Testis (tissue), 3 donors: ENCODE results near the gene ANKRD44. TPM values are rescaled to one million over a fixed set of nuclear protein-coding genes. Genes with fewer than 3 reads are reported as not detected.

Source experiments
- DNase-seq: peaks from one replicate; pipeline ENCODE4 v3.0.0-alpha.2; 2019
- H3K27ac ChIP-seq, 2 donors: fragments of 200-600 bp; sonication (generic); one replicate each; pipeline ENCODE4 v1.5.1; 2019
- H3K27me3 ChIP-seq: fragments of 200-600 bp; sonication (generic); one replicate; pipeline ENCODE4 v1.5.1; 2019
- H3K36me3 ChIP-seq: fragments of 200-600 bp; sonication (generic); one replicate; pipeline ENCODE4 v1.5.1; 2017; ENCODE audit warnings: low read depth; ENCODE audit errors: missing control alignments
- H3K4me1 ChIP-seq: fragments of 200-600 bp; sonication (generic); one replicate; pipeline ENCODE4 v1.5.1; 2019
- H3K4me3 ChIP-seq, 2 donors: fragments of 200-600 bp; sonication (generic); one replicate each; pipeline ENCODE4 v1.5.1; 2017 to 2019
- H3K9me3 ChIP-seq: fragments of 200-600 bp; sonication (generic); one replicate; pipeline ENCODE4 v1.5.1; 2017
- POLR2A ChIP-seq: fragments of 450-650 bp; IDR thresholded peaks from one replicate; pipeline ENCODE4 v1.6.1; 2017; ENCODE audit warnings: antibody characterized with exemption, mild to moderate bottlenecking, moderate library complexity
- WGBS, 2 donors: methylation state at CpG; one replicate each; pipeline ENCODE4 v1.1.5; 2018; 5-methylcytosine and 5-hydroxymethylcytosine counted together
- intact Hi-C: fragments of 100-400 bp; cut with DNase I; formaldehyde crosslinking; loops from one replicate; pipeline ENCODE4 v1.15.1; 2023; ENCODE audit warnings: low total_unique reads
- polyA plus RNA-seq: library from polyadenylated mRNA; stranded (reverse); fragments of 350-450 nt; fragmentation: Illumina TruSeq; extraction: RNeasy Lipid Tissue Mini Kit (QIAGEN cat#74804); gene quantifications from one replicate; pipeline ENCODE4 v1.2.3, GENCODE V29; 2014; ENCODE audit warnings: low read depth, low replicate concordance; ENCODE audit not compliant: insufficient read depth
- total RNA-seq, 2 donors: library from RNA; depleted of rRNA; stranded (reverse); fragments of >200 nt; gene quantifications; one replicate each; pipeline ENCODE4 v1.2.3, GENCODE V29; 2016
- TF ChIP-seq, protein P1 (sequence below), 3 experiments: fragments of 450-650 bp in 2 of 3; fragments of 200-600 bp in 1 of 3; sonication (generic) in 1 of 3; IDR thresholded peaks; one replicate each; pipeline ENCODE4 v1.5.1; 2016 to 2019; ENCODE audit warnings: antibody characterized with exemption in 3 of 3, mild to moderate bottlenecking in 2 of 3, moderate library complexity in 1 of 3

The ANKRD44 gene
- total and polyA plus RNA-seq, 3 donors from 2014 or later = 11.2 to 14.5 (median 11.5) TPM

DNA sequence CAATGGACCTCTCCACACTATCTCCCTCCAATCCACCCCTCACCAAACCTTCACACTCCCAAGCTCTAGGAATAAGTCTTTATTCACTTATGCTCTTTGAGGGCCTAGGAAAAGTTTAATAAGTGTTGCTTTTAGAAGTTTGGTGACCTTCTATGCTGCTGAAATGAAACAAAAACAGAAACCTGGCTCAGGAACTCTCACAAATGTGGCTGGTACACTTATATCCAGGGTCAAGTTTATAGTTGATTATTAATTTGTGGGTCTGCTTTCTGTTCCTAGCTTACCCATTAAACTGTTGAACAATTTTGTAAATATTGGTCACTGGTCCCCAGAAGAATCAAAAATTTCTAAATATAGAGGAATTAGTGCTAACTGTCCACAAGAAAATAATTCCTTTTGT is 14.2 kb upstream of the ANKRD44 start:
- Histone ChIP-seq H3K27me3 (no peaks in the 10 kb centered on the region), H3K36me3 (no peaks in the 10 kb centered on the region), H3K9me3 (no peaks in the 10 kb centered on the region), H3K27ac (no peak overlapping the region), H3K4me3 (no peak overlapping the region), H3K4me1 (no peaks in the 10 kb centered on the region)
- DNase-seq = no peak
- TF ChIP-seq, protein P1, sequence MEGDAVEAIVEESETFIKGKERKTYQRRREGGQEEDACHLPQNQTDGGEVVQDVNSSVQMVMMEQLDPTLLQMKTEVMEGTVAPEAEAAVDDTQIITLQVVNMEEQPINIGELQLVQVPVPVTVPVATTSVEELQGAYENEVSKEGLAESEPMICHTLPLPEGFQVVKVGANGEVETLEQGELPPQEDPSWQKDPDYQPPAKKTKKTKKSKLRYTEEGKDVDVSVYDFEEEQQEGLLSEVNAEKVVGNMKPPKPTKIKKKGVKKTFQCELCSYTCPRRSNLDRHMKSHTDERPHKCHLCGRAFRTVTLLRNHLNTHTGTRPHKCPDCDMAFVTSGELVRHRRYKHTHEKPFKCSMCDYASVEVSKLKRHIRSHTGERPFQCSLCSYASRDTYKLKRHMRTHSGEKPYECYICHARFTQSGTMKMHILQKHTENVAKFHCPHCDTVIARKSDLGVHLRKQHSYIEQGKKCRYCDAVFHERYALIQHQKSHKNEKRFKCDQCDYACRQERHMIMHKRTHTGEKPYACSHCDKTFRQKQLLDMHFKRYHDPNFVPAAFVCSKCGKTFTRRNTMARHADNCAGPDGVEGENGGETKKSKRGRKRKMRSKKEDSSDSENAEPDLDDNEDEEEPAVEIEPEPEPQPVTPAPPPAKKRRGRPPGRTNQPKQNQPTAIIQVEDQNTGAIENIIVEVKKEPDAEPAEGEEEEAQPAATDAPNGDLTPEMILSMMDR (IDR thresholded peaks at IDR 0.05) = no peak
- TF ChIP-seq POLR2A = no peak
- intact Hi-C loops = no loop called here

DNA sequence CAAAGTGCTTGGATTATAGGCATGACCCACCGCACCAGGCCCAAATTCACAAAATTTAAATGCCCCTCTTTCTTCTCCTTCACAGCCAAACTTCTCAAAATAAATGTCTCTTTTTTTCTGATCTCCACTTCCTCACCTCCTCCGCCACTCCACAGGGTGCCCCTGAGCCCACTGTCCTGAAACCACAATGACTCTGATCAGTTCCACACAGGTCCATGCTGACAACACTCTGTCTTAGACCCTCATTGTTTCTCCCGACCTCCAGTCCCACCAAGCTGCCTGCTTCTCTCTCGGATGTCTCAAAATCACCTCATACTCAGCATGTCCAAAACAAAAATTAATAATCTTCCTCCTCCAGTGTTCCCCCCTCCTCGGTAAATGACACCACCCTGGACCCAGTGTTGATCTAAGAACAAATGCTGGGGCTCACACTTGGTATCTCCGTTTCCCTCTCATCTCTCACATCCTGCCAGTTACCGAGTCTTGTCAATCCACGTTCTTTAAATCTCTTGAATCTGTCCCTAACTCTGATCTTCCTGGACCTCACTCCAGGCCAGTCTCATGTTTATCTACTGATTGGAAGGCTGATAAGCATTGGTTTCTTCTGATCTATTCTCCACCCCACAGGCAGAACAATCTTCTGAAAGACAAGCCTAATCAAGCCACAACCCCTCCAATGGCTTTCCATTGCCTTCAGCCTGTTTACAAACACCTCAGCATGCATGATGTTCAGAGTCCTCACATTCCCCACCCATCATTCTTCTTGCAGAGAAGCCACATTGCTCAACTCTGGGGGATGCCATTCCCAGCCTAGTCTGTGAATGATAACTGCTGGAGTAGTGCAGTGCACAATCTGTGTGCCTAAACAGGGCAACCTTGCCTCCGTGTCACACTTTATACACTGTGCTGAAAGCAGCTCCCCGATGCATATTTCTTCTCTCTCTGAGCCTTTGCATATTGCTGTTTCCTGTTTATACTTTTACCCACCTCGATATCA is 12.4 kb upstream of the ANKRD44 start:
- no peak for DNase-seq
- H3K27me3 ChIP-seq = no peaks in the 10 kb centered on the region
- WGBS, 2 donors = 84 to 85% methylated on average over 11 of the region's 11 CpGs
- no peak for TF ChIP-seq POLR2A
- TF ChIP-seq, protein P1 (IDR thresholded peaks at IDR 0.05) = no peak
- no peak overlapping the region for H3K27ac ChIP-seq
- no peak overlapping the region for H3K4me3 ChIP-seq
- no peaks in the 10 kb centered on the region for H3K4me1 ChIP-seq
- H3K9me3 ChIP-seq = no peaks in the 10 kb centered on the region
- intact Hi-C loops = no loop called here
- H3K36me3 ChIP-seq = no peaks in the 10 kb centered on the region

GRCh38 chr2:197322143-197322542 is 11.6 kb upstream of the ANKRD44 start:
- TF ChIP-seq POLR2A = no peak
- TF ChIP-seq, protein P1 (IDR thresholded peaks at IDR 0.05) = no peak
- no peak overlapping the region for H3K4me3 ChIP-seq
- no peaks in the 10 kb centered on the region for H3K36me3 ChIP-seq
- 94 to 97% methylated on average over 2 of the region's 2 CpGs for WGBS, 2 donors
- no peaks in the 10 kb centered on the region for H3K9me3 ChIP-seq
- H3K27me3 ChIP-seq = no peaks in the 10 kb centered on the region
- intact Hi-C loops = no loop called here
- no peaks in the 10 kb centered on the region for H3K4me1 ChIP-seq
- no peak for DNase-seq
- H3K27ac ChIP-seq = no peak overlapping the region

- DNase-seq = no peak
- Histone ChIP-seq H3K4me1 (no peaks in the 10 kb centered on the region), H3K9me3 (no peaks in the 10 kb centered on the region), H3K36me3 (no peaks in the 10 kb centered on the region), H3K27me3 (no peaks in the 10 kb centered on the region), H3K27ac (no peak overlapping the region), H3K4me3 (no peak overlapping the region)
- intact Hi-C loops = no loop called here
- TF ChIP-seq, protein P1 (IDR thresholded peaks at IDR 0.05) = no peak
- TF ChIP-seq POLR2A = no peak
Measured at GRCh38 chr2:197315371-197315770, 4.8 kb upstream of the ANKRD44 start.

DNA sequence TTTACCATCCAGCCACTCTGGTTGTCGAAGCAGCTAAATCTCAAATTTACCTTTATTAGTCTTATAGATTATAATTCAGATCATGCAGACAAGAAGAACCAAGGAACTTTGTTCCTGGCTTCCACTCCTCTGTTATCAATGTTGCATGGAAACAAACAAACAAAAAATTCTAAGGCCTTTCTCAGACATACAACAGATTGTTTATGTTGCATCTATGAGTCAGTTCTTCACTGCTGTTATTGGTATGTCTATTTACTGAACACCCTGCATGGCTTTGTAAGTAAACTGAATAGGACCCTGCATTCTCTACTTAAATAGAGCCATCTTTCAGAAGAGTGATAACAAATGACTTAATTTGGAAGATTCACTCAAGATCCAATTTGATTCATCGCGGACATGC is 1.6 kb upstream of the ANKRD44 start:
- H3K4me1 ChIP-seq = no peaks in the 10 kb centered on the region
- no peak for TF ChIP-seq POLR2A
- TF ChIP-seq, protein P1 (IDR thresholded peaks at IDR 0.05) = no peak
- H3K27me3 ChIP-seq = no peaks in the 10 kb centered on the region
- no peak overlapping the region for H3K27ac ChIP-seq
- intact Hi-C loops = no loop called here
- no peaks in the 10 kb centered on the region for H3K9me3 ChIP-seq
- H3K36me3 ChIP-seq = no peaks in the 10 kb centered on the region
- no peak overlapping the region for H3K4me3 ChIP-seq
- WGBS, 2 donors = 77 to 89% methylated on average over 3 of the region's 3 CpGs
- no peak for DNase-seq
